Sigmoid colon (tissue), 4 donors: ENCODE data around the gene RAP2A.

Source experiments
- EP300 ChIP-seq, 4 donors: sonication (generic); formaldehyde crosslinking; IDR thresholded peaks; one replicate each; pipeline ENCODE4 v1.6.1; 2017; ENCODE audit warnings: antibody characterized with exemption in 4 of 4
- POLR2A ChIP-seq, 2 donors: fragments of 450-650 bp; IDR thresholded peaks; one replicate each; pipeline ENCODE4 v1.6.1; 2016; ENCODE audit warnings: antibody characterized with exemption in 2 of 2, mild to moderate bottlenecking in 2 of 2, moderate library complexity in 2 of 2
- POLR2AphosphoS5 ChIP-seq, 4 donors: sonication (generic); formaldehyde crosslinking; IDR thresholded peaks; one replicate each; pipeline ENCODE4 v1.6.1; 2017; ENCODE audit warnings: antibody characterized with exemption in 4 of 4
- TF ChIP-seq, protein P1 (sequence below), 4 experiments: fragments of 450-650 bp in 3 of 4; fragments of 200-600 bp in 1 of 4; IDR thresholded peaks; one replicate each; pipeline ENCODE4 v1.5.1; 2016 to 2019; ENCODE audit warnings: antibody characterized with exemption in 4 of 4, mild to moderate bottlenecking in 3 of 4, moderate library complexity in 2 of 4

GRCh38 chr13:97436845-97437244 is 2.9 kb downstream of the RAP2A start:
- no peak for TF ChIP-seq POLR2A (IDR thresholded peaks at IDR 0.05)
- TF ChIP-seq POLR2AphosphoS5 (IDR thresholded peaks at IDR 0.05): no peak
- TF ChIP-seq, protein P1, sequence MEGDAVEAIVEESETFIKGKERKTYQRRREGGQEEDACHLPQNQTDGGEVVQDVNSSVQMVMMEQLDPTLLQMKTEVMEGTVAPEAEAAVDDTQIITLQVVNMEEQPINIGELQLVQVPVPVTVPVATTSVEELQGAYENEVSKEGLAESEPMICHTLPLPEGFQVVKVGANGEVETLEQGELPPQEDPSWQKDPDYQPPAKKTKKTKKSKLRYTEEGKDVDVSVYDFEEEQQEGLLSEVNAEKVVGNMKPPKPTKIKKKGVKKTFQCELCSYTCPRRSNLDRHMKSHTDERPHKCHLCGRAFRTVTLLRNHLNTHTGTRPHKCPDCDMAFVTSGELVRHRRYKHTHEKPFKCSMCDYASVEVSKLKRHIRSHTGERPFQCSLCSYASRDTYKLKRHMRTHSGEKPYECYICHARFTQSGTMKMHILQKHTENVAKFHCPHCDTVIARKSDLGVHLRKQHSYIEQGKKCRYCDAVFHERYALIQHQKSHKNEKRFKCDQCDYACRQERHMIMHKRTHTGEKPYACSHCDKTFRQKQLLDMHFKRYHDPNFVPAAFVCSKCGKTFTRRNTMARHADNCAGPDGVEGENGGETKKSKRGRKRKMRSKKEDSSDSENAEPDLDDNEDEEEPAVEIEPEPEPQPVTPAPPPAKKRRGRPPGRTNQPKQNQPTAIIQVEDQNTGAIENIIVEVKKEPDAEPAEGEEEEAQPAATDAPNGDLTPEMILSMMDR (IDR thresholded peaks at IDR 0.05): no peak
- no peak for TF ChIP-seq EP300 (IDR thresholded peaks at IDR 0.05)
